WTC11 (cell line): ENCODE measurements around the gene CBLL2. TPM values are rescaled to one million over a fixed set of nuclear protein-coding genes. Genes with fewer than 3 reads are reported as not detected.

ENCODE experiments used
- total RNA-seq: library from RNA; stranded (reverse); gene quantifications from 3 replicates; pipeline ENCODE4 v1.2.3, GENCODE V29; 2021

CBLL2 gene
- total RNA-seq, 1 experiment from 2014 or later = not detected

Other genes starting within 250 kb of the CBLL2 start
- 0.02 to 0.04 TPM (median 0.02 TPM) in 3 replicates for gene PHEX, start 240.6 kb upstream of the CBLL2 start, total RNA-seq